ENCODE measurements around the gene RPSA. TPM values are rescaled to one million over a fixed set of nuclear protein-coding genes. Genes with fewer than 3 reads are reported as not detected.

The RPSA gene
- total RNA-seq, 1 experiment from 2014 or later = 1,984 TPM

DNA sequence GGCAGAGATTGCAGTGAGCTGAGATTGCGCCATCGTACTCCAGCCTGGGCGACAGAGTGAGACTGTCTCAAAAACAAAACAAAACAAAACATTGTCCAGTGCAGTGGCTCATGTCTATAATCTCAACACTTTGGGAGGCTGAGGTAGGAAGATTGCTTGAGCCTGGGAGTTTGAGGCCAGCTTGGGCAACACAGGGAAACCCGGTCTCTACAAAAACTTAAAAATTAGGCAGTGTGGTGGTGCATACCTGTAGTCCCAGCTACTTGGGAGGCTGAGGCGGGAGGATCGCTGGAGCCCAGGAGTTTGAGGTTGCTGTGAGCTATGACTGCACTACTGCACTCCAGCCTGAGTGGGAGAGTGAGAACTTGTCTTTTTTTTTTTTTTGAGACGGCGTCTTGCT is 33.8 kb downstream of the RPSA start:
- no peaks in the 10 kb centered on the region for H3K4me1 Mint-ChIP-seq (ENCODE audit: insufficient read depth, unreplicated experiment)
- H3K36me3 Mint-ChIP-seq (ENCODE audit: insufficient read depth, unreplicated experiment) = no peaks in the 10 kb centered on the region
- intact Hi-C loops (cut with micrococcal nuclease) = no loop called here
- POLR2A ChIA-PET = interaction anchor here (1.6 kb wide), 1 partner anchor 8 kb away, joined by 5 read pairs; no protein-coding TSS in a partner anchor
- H3K27me3 Mint-ChIP-seq (ENCODE audit: insufficient read depth, unreplicated experiment) = no peaks in the 10 kb centered on the region
- DNase-seq (ENCODE audit: unreplicated experiment) = no peak
- CTCF ChIA-PET = interaction anchor here (0.6 to 2.3 kb wide), 3 partner anchors 7 to 752 kb away, joined by 3 to 15 read pairs (median 9); no protein-coding TSS in a partner anchor
- no peak overlapping the region for H3K27ac Mint-ChIP-seq (ENCODE audit: low read depth, unreplicated experiment)
- H3K4me3 Mint-ChIP-seq (ENCODE audit: unreplicated experiment) = no peak overlapping the region
- TF ChIP-seq, protein P1, sequence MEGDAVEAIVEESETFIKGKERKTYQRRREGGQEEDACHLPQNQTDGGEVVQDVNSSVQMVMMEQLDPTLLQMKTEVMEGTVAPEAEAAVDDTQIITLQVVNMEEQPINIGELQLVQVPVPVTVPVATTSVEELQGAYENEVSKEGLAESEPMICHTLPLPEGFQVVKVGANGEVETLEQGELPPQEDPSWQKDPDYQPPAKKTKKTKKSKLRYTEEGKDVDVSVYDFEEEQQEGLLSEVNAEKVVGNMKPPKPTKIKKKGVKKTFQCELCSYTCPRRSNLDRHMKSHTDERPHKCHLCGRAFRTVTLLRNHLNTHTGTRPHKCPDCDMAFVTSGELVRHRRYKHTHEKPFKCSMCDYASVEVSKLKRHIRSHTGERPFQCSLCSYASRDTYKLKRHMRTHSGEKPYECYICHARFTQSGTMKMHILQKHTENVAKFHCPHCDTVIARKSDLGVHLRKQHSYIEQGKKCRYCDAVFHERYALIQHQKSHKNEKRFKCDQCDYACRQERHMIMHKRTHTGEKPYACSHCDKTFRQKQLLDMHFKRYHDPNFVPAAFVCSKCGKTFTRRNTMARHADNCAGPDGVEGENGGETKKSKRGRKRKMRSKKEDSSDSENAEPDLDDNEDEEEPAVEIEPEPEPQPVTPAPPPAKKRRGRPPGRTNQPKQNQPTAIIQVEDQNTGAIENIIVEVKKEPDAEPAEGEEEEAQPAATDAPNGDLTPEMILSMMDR (IDR thresholded peaks at IDR 0.05; ENCODE audit: unreplicated experiment) = no peak
- no peaks in the 10 kb centered on the region for H3K9me3 Mint-ChIP-seq (ENCODE audit: unreplicated experiment)
- BruUV-seq (replicated peaks) = no TSS peak

DNA sequence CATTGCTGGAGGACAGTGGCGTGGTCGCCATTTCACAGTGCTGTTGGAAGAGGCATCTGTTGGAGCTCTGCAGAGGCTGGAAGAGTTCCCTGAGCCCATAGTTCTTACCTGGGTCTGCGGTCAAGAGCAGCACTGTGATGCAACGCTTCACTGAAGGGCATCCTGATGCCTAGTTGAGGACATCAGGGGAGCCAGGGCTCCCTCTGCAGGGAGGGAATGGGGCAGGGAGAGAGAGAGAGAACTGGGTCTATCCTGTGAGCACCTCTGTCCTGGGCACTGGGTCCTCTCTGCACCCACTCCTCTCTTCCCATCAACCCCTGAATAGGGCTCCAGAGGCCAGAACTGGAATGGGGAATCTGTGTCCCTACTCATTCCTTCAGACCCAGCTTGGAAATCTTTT is 37.0 kb downstream of the RPSA start:
- Mint-ChIP-seq H3K9me3 (ENCODE audit: unreplicated experiment) (no peaks in the 10 kb centered on the region), H3K36me3 (ENCODE audit: insufficient read depth, unreplicated experiment) (no peaks in the 10 kb centered on the region), H3K4me3 (ENCODE audit: unreplicated experiment) (no peak overlapping the region), H3K27me3 (ENCODE audit: insufficient read depth, unreplicated experiment) (no peaks in the 10 kb centered on the region), H3K27ac (ENCODE audit: low read depth, unreplicated experiment) (no peak overlapping the region), H3K4me1 (ENCODE audit: insufficient read depth, unreplicated experiment) (peaks cover 7% of the 10 kb centered on the region)
- intact Hi-C loops (cut with micrococcal nuclease) = no loop called here
- DNase-seq (ENCODE audit: unreplicated experiment) = no peak
- POLR2A ChIA-PET = interaction anchor here (1.1 kb wide), 1 partner anchor 35 kb away, joined by 3 read pairs; no protein-coding TSS in a partner anchor
- TF ChIP-seq, protein P1 (IDR thresholded peaks at IDR 0.05; ENCODE audit: unreplicated experiment) = no peak
- BruUV-seq (replicated peaks) = no TSS peak
- CTCF ChIA-PET = no interaction called here

DNA sequence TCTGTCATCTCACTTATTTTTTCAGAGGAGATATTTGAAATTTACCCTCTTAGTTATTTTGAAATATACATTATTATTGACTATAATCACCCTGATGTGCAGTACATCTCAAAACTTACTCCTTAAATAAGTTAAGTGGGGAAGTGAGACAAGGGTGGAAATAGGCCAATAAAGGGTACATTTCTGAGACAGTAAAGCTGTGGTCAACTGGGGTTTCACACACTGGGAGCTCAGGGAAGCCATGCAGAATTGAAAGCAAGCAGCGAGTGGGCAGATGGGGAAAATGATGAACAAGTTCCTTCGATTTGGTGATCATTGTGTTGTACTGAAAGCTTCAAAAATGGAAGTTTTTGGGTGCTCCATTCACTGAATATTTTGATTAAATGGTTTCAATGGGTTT is 39.4 kb downstream of the RPSA start:
- CTCF ChIA-PET = interaction anchor here (0.7 to 6.6 kb wide), 15 partner anchors 13 to 871 kb away, joined by 3 to 100 read pairs (median 9); no protein-coding TSS in a partner anchor
- Mint-ChIP-seq H3K27me3 (ENCODE audit: insufficient read depth, unreplicated experiment) (no peaks in the 10 kb centered on the region), H3K9me3 (ENCODE audit: unreplicated experiment) (no peaks in the 10 kb centered on the region), H3K27ac (ENCODE audit: low read depth, unreplicated experiment) (no peak overlapping the region), H3K36me3 (ENCODE audit: insufficient read depth, unreplicated experiment) (no peaks in the 10 kb centered on the region), H3K4me1 (ENCODE audit: insufficient read depth, unreplicated experiment) (peaks cover 7% of the 10 kb centered on the region), H3K4me3 (ENCODE audit: unreplicated experiment) (no peak overlapping the region)
- no TSS peak for BruUV-seq (replicated peaks)
- TF ChIP-seq, protein P1 (IDR thresholded peaks at IDR 0.05; ENCODE audit: unreplicated experiment) = no peak
- no peak for DNase-seq (ENCODE audit: unreplicated experiment)
- POLR2A ChIA-PET = interaction anchor here (0.6 to 1.2 kb wide), 4 partner anchors 29 to 1068 kb away, joined by 3 to 4 read pairs (median 4); no protein-coding TSS in a partner anchor
- intact Hi-C loops (cut with micrococcal nuclease) = no loop called here

DNA sequence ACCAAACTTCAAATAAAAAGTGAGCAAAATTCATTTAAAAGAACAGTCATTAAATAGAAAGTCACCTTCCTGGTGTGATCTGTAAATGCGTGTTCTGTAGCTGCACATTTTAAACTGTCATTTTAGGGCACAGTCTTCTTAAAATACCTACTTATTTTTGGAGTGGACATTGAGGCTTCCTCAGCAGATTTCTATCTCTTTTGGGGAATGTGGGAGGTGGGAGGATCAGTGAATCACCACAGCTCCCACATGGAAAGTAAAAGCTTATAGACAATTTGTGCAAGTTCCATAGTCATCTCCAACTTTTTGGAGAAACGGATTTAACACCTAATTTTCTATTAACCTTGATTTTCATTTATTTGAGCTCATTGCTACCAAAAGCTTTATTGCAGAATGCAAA is 39.9 kb downstream of the RPSA start:
- Mint-ChIP-seq H3K36me3 (ENCODE audit: insufficient read depth, unreplicated experiment) (no peaks in the 10 kb centered on the region), H3K27me3 (ENCODE audit: insufficient read depth, unreplicated experiment) (no peaks in the 10 kb centered on the region), H3K27ac (ENCODE audit: low read depth, unreplicated experiment) (no peak overlapping the region), H3K4me1 (ENCODE audit: insufficient read depth, unreplicated experiment) (peaks cover 7% of the 10 kb centered on the region), H3K9me3 (ENCODE audit: unreplicated experiment) (no peaks in the 10 kb centered on the region), H3K4me3 (ENCODE audit: unreplicated experiment) (no peak overlapping the region)
- POLR2A ChIA-PET = interaction anchor here (0.7 to 1.4 kb wide), 5 partner anchors 26 to 745 kb away, joined by 3 to 6 read pairs (median 4); no protein-coding TSS in a partner anchor
- CTCF ChIA-PET = interaction anchor here (0.6 to 6.6 kb wide), 23 partner anchors 10 to 871 kb away, joined by 3 to 100 read pairs (median 5); no protein-coding TSS in a partner anchor
- no TSS peak for BruUV-seq (replicated peaks)
- no peak for DNase-seq (ENCODE audit: unreplicated experiment)
- intact Hi-C loops (cut with micrococcal nuclease) = no loop called here
- TF ChIP-seq, protein P1 (IDR thresholded peaks at IDR 0.05; ENCODE audit: unreplicated experiment) = no peak
